Endothelial cell of umbilical vein (primary cell): ENCODE data around the gene KLHL36.

Experiments used
- CTCF ChIP-seq, 2 donors: IDR thresholded peaks; 1 replicate in 1 of 2; 2 replicates in 1 of 2; pipeline ENCODE4 v1.5.1; 2011; ENCODE audit warnings: low read length in 2 of 2, mild to moderate bottlenecking in 2 of 2, moderate library complexity in 2 of 2, control low read depth in 1 of 2, inconsistent platforms in 1 of 2, low read depth in 1 of 2; ENCODE audit not compliant: insufficient read depth in 1 of 2; ENCODE audit errors: extremely low read depth in 1 of 2
- EZH2 ChIP-seq: IDR thresholded peaks from 2 replicates; pipeline ENCODE4 v1.6.1; 2012; ENCODE audit warnings: borderline replicate concordance, low read depth, mild to moderate bottlenecking, moderate library complexity, low read length, inconsistent platforms; ENCODE audit not compliant: severe bottlenecking
- FOS ChIP-seq: IDR thresholded peaks from 2 replicates; pipeline ENCODE4 v1.6.1; 2011; ENCODE audit warnings: mild to moderate bottlenecking, low read length, moderate library complexity, borderline replicate concordance; ENCODE audit not compliant: insufficient read depth
- GATA2 ChIP-seq: IDR thresholded peaks from 2 replicates; pipeline ENCODE4 v1.7.0; 2011; ENCODE audit warnings: low read depth, mild to moderate bottlenecking, moderate library complexity, mixed read lengths, low read length; ENCODE audit not compliant: insufficient read length, insufficient read depth
- JUN ChIP-seq: IDR thresholded peaks from 2 replicates; pipeline ENCODE4 v1.6.1; 2011; ENCODE audit warnings: borderline replicate concordance, low read depth; ENCODE audit not compliant: insufficient read length, insufficient read depth
- MAX ChIP-seq: IDR thresholded peaks from 2 replicates; pipeline ENCODE4 v1.6.1; 2011; ENCODE audit not compliant: insufficient read depth, insufficient read length
- MYC ChIP-seq: IDR thresholded peaks from one replicate; pipeline ENCODE4 v1.6.1; 2011; ENCODE audit warnings: mild to moderate bottlenecking, low read depth, low read length
- POLR2A ChIP-seq: IDR thresholded peaks from 2 replicates; pipeline ENCODE4 v1.6.1; 2012; ENCODE audit warnings: low read depth, mild to moderate bottlenecking, control low read depth, low read length
- POLR2AphosphoS5 ChIP-seq: IDR thresholded peaks from 2 replicates; pipeline ENCODE4 v1.6.1; 2012; ENCODE audit warnings: low read depth, mild to moderate bottlenecking, control low read depth, low read length, moderate library complexity; ENCODE audit not compliant: insufficient read depth

- TF ChIP-seq POLR2A (no peak), CTCF (IDR thresholded peaks at IDR 0.05; ENCODE audit: extremely low read depth in 1 of 2, insufficient read depth in 1 of 2, low read depth in 1 of 2, low read length in 2 of 2) (no peak), MAX (no peak), MYC (no peak), POLR2AphosphoS5 (no peak), EZH2 (no peak), GATA2 (no peak), JUN (no peak), FOS (no peak)
Measured at GRCh38 chr16:84678541-84678940, 30.2 kb downstream of the KLHL36 start.
